Ishikawa (cell line): ENCODE measurements around the gene TSPEAR.

ENCODE experiments used
- FOXM1 ChIP-seq: IDR thresholded peaks from 2 replicates; pipeline ENCODE4 v1.6.1; 2012; ENCODE audit warnings: low read depth, borderline replicate concordance
- TF ChIP-seq, protein P1 (sequence below): IDR thresholded peaks from 2 replicates; pipeline ENCODE4 v1.6.1; 2012; ENCODE audit warnings: low read depth, mild to moderate bottlenecking

DNA sequence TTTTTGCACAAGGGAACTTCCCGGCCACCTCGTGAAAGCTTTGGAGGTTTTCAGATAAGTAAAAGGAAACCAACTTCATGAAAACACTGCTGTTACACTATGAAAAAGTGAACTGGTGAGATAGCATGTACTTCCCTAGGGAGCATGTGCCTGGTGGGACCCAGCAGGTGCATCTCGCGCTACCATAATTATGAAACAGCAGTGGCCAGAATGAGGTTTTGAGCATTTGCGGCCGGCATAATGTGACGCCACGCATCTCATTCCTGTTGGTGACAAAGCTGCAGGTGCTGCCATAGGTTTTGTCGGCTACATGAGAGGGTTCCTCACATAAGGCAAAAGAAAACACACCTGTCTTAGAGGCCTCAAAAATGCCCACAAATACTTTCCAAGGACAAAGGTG lies 154.5 kb downstream of the TSPEAR start:
- TF ChIP-seq, protein P1, sequence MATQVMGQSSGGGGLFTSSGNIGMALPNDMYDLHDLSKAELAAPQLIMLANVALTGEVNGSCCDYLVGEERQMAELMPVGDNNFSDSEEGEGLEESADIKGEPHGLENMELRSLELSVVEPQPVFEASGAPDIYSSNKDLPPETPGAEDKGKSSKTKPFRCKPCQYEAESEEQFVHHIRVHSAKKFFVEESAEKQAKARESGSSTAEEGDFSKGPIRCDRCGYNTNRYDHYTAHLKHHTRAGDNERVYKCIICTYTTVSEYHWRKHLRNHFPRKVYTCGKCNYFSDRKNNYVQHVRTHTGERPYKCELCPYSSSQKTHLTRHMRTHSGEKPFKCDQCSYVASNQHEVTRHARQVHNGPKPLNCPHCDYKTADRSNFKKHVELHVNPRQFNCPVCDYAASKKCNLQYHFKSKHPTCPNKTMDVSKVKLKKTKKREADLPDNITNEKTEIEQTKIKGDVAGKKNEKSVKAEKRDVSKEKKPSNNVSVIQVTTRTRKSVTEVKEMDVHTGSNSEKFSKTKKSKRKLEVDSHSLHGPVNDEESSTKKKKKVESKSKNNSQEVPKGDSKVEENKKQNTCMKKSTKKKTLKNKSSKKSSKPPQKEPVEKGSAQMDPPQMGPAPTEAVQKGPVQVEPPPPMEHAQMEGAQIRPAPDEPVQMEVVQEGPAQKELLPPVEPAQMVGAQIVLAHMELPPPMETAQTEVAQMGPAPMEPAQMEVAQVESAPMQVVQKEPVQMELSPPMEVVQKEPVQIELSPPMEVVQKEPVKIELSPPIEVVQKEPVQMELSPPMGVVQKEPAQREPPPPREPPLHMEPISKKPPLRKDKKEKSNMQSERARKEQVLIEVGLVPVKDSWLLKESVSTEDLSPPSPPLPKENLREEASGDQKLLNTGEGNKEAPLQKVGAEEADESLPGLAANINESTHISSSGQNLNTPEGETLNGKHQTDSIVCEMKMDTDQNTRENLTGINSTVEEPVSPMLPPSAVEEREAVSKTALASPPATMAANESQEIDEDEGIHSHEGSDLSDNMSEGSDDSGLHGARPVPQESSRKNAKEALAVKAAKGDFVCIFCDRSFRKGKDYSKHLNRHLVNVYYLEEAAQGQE = no peak
- TF ChIP-seq FOXM1 = no peak
